ENCODE measurements around the gene THSD4.

The THSD4 gene

DNA sequence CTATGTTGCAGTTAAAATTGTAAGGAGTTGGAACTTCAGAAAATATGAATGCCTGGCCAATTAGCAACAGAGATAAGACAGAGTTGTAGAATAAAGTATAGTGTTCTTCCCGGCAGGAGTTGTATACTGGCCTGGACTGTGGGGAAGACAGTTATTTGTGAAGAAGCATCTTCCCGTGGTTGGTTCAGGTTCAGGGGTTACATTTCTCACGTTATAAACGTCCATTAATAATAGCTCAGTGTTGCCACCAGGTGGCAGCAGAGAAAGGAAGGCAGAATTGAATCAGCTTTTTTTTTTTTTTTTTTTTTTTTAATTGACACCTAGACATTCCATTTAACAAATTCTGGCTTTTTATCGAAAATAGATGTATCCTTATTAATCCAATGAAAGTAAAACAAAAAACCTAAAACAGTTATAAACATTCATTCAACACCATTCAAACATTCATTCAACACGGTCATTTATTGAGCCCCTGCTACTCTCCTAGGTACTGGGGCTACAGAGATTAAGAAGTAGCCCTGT is 628.7 kb downstream of the THSD4 start:
- H3K36me3 ChIP-seq (ENCODE audit: control insufficient read depth, insufficient read depth, low read length) = no peaks in the 10 kb centered on the region
- no peaks in the 10 kb centered on the region for H3K9me3 ChIP-seq (ENCODE audit: control insufficient read depth, insufficient read depth, low read depth, low read length)
- no peak overlapping the region for H3K4me3 ChIP-seq (ENCODE audit: low read depth, low read length)
- no peaks in the 10 kb centered on the region for H3K27me3 ChIP-seq (ENCODE audit: control insufficient read depth, insufficient read depth, low read length)
- H3K27ac ChIP-seq (ENCODE audit: low read depth, low read length) = no peak overlapping the region
- H3K4me1 ChIP-seq (ENCODE audit: control insufficient read depth, insufficient read depth, low read length) = no peaks in the 10 kb centered on the region
- no peak overlapping the region for H3K9ac ChIP-seq (ENCODE audit: low read length)

DNA sequence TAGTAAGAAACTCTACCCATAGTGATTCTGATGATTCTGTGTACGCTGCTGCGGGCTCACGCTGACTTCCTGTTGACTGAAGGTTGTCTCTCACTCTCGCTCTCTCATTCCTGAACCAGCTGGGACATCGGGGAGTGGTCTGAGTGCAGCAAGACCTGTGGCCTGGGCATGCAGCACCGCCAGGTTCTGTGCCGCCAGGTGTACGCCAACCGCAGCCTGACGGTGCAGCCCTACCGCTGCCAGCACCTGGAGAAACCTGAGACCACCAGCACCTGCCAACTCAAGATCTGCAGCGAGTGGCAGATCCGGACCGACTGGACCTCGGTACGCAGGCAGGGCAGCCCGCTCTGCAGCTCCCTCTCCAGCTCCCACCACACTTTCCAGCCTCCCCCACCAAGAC is 631.4 kb downstream of the THSD4 start:
- Histone ChIP-seq H3K4me3 (ENCODE audit: low read depth, low read length) (no peak overlapping the region), H3K27ac (ENCODE audit: low read depth, low read length) (no peak overlapping the region), H3K27me3 (ENCODE audit: control insufficient read depth, insufficient read depth, low read length) (no peaks in the 10 kb centered on the region), H3K4me1 (ENCODE audit: control insufficient read depth, insufficient read depth, low read length) (no peaks in the 10 kb centered on the region), H3K36me3 (ENCODE audit: control insufficient read depth, insufficient read depth, low read length) (no peaks in the 10 kb centered on the region), H3K9ac (ENCODE audit: low read length) (no peak overlapping the region), H3K9me3 (ENCODE audit: control insufficient read depth, insufficient read depth, low read depth, low read length) (no peaks in the 10 kb centered on the region)

- Histone ChIP-seq H3K27me3 (ENCODE audit: control insufficient read depth, insufficient read depth, low read length) (no peaks in the 10 kb centered on the region), H3K4me1 (ENCODE audit: control insufficient read depth, insufficient read depth, low read length) (no peaks in the 10 kb centered on the region), H3K27ac (ENCODE audit: low read depth, low read length) (no peak overlapping the region)
Measured at GRCh38 chr15:71747128-71748083, 632.1 kb downstream of the THSD4 start.

GRCh38 chr15:71748293-71748718 is 633.0 kb downstream of the THSD4 start:
- no peak overlapping the region for H3K9ac ChIP-seq (ENCODE audit: low read length)
- H3K9me3 ChIP-seq (ENCODE audit: control insufficient read depth, insufficient read depth, low read depth, low read length) = no peaks in the 10 kb centered on the region
- no peak overlapping the region for H3K4me3 ChIP-seq (ENCODE audit: low read depth, low read length)
- no peaks in the 10 kb centered on the region for H3K4me1 ChIP-seq (ENCODE audit: control insufficient read depth, insufficient read depth, low read length)
- H3K36me3 ChIP-seq (ENCODE audit: control insufficient read depth, insufficient read depth, low read length) = no peaks in the 10 kb centered on the region
- H3K27me3 ChIP-seq (ENCODE audit: control insufficient read depth, insufficient read depth, low read length) = no peaks in the 10 kb centered on the region
- H3K27ac ChIP-seq (ENCODE audit: low read depth, low read length) = no peak overlapping the region

More at GRCh38 chr15:71747128-71748083, 632.1 kb downstream of the THSD4 start:
- Histone ChIP-seq H3K9me3 (ENCODE audit: control insufficient read depth, insufficient read depth, low read depth, low read length) (no peaks in the 10 kb centered on the region), H3K9ac (ENCODE audit: low read length) (no peak overlapping the region), H3K36me3 (ENCODE audit: control insufficient read depth, insufficient read depth, low read length) (no peaks in the 10 kb centered on the region), H3K4me3 (ENCODE audit: low read depth, low read length) (no peak overlapping the region)

DNA sequence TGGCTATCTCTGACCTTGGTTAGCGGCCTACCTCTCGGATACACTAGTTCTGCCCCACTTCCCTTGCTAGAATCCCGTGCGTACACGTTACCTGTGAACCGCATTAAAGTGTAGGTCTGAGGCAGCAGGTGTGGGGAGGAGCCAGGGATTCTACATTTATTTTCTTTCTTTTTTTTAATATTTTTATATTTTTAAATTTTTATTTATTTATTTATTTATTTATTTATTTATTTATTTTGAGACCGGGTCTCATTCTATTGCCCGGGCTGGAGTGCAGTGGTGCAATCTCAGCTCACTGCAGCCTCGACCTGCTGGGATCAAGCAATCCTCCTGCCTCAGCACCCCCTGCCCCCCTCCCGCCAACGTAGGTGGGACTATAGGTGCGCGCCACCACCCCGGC is 634.2 kb downstream of the THSD4 start:
- H3K27ac ChIP-seq (ENCODE audit: low read depth, low read length) = no peak overlapping the region
- no peaks in the 10 kb centered on the region for H3K4me1 ChIP-seq (ENCODE audit: control insufficient read depth, insufficient read depth, low read length)
- no peaks in the 10 kb centered on the region for H3K27me3 ChIP-seq (ENCODE audit: control insufficient read depth, insufficient read depth, low read length)
- no peak overlapping the region for H3K9ac ChIP-seq (ENCODE audit: low read length)
- peaks cover 2% of the 10 kb centered on the region; the same call in 1 of the 2 replicates for H3K9me3 ChIP-seq (ENCODE audit: control insufficient read depth, insufficient read depth, low read depth, low read length)
- H3K36me3 ChIP-seq (ENCODE audit: control insufficient read depth, insufficient read depth, low read length) = no peaks in the 10 kb centered on the region
- H3K4me3 ChIP-seq (ENCODE audit: low read depth, low read length) = no peak overlapping the region

DNA sequence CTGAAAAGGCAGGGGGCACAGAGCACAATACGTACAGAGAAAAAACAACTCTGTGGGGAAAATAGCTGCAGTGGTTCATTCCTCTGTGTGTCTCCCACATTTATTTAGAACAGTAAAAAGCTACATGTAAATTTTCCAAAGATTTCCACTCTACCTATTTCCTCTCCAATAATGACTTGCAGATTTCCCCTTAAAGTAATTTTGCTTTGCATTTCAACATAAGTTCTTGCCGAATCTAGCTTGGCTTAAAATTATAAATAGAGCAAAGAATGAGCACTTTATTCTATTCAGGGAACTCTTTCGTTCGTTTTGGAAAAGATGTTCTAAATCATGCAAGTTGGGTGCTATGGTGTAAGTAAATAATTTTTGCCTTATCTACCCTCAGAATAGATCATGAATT is 636.9 kb downstream of the THSD4 start:
- Histone ChIP-seq H3K9ac (ENCODE audit: low read length) (no peak overlapping the region), H3K4me1 (ENCODE audit: control insufficient read depth, insufficient read depth, low read length) (no peaks in the 10 kb centered on the region), H3K27ac (ENCODE audit: low read depth, low read length) (no peak overlapping the region), H3K36me3 (ENCODE audit: control insufficient read depth, insufficient read depth, low read length) (no peaks in the 10 kb centered on the region), H3K4me3 (ENCODE audit: low read depth, low read length) (no peak overlapping the region), H3K27me3 (ENCODE audit: control insufficient read depth, insufficient read depth, low read length) (no peaks in the 10 kb centered on the region), H3K9me3 (ENCODE audit: control insufficient read depth, insufficient read depth, low read depth, low read length) (peaks cover 5% of the 10 kb centered on the region; the same call in 1 of the 2 replicates)

- Histone ChIP-seq H3K4me3 (ENCODE audit: low read depth, low read length) (no peak overlapping the region), H3K27ac (ENCODE audit: low read depth, low read length) (no peak overlapping the region), H3K9ac (ENCODE audit: low read length) (no peak overlapping the region), H3K36me3 (ENCODE audit: control insufficient read depth, insufficient read depth, low read length) (no peaks in the 10 kb centered on the region), H3K4me1 (ENCODE audit: control insufficient read depth, insufficient read depth, low read length) (no peaks in the 10 kb centered on the region), H3K27me3 (ENCODE audit: control insufficient read depth, insufficient read depth, low read length) (no peaks in the 10 kb centered on the region), H3K9me3 (ENCODE audit: control insufficient read depth, insufficient read depth, low read depth, low read length) (peaks cover 5% of the 10 kb centered on the region; the same call in 1 of the 2 replicates)
Measured at GRCh38 chr15:71752604-71753289, 637.5 kb downstream of the THSD4 start.

GRCh38 chr15:71753346-71753745 is 638.1 kb downstream of the THSD4 start:
- Histone ChIP-seq H3K9me3 (ENCODE audit: control insufficient read depth, insufficient read depth, low read depth, low read length) (peaks cover 5% of the 10 kb centered on the region; the same call in 1 of the 2 replicates), H3K4me3 (ENCODE audit: low read depth, low read length) (no peak overlapping the region), H3K27ac (ENCODE audit: low read depth, low read length) (no peak overlapping the region), H3K9ac (ENCODE audit: low read length) (no peak overlapping the region), H3K36me3 (ENCODE audit: control insufficient read depth, insufficient read depth, low read length) (no peaks in the 10 kb centered on the region), H3K27me3 (ENCODE audit: control insufficient read depth, insufficient read depth, low read length) (no peaks in the 10 kb centered on the region), H3K4me1 (ENCODE audit: control insufficient read depth, insufficient read depth, low read length) (no peaks in the 10 kb centered on the region)

GRCh38 chr15:71754660-71755059 is 639.4 kb downstream of the THSD4 start:
- Histone ChIP-seq H3K9me3 (ENCODE audit: control insufficient read depth, insufficient read depth, low read depth, low read length) (peaks cover 5% of the 10 kb centered on the region; the same call in 1 of the 2 replicates), H3K27ac (ENCODE audit: low read depth, low read length) (no peak overlapping the region), H3K9ac (ENCODE audit: low read length) (no peak overlapping the region), H3K36me3 (ENCODE audit: control insufficient read depth, insufficient read depth, low read length) (no peaks in the 10 kb centered on the region), H3K4me3 (ENCODE audit: low read depth, low read length) (no peak overlapping the region), H3K27me3 (ENCODE audit: control insufficient read depth, insufficient read depth, low read length) (no peaks in the 10 kb centered on the region), H3K4me1 (ENCODE audit: control insufficient read depth, insufficient read depth, low read length) (no peaks in the 10 kb centered on the region)

- Histone ChIP-seq H3K4me1 (ENCODE audit: control insufficient read depth, insufficient read depth, low read length) (no peaks in the 10 kb centered on the region), H3K27ac (ENCODE audit: low read depth, low read length) (no peak overlapping the region), H3K9ac (ENCODE audit: low read length) (no peak overlapping the region), H3K36me3 (ENCODE audit: control insufficient read depth, insufficient read depth, low read length) (no peaks in the 10 kb centered on the region), H3K27me3 (ENCODE audit: control insufficient read depth, insufficient read depth, low read length) (no peaks in the 10 kb centered on the region), H3K4me3 (ENCODE audit: low read depth, low read length) (no peak overlapping the region), H3K9me3 (ENCODE audit: control insufficient read depth, insufficient read depth, low read depth, low read length) (peaks cover 10% of the 10 kb centered on the region; the same call in 1 of the 2 replicates)
Measured at GRCh38 chr15:71755092-71755970, 640.1 kb downstream of the THSD4 start.

Measured in HUES6 (cell line).